C4-2B (cell line): ENCODE results near the gene GLT1D1.

Experiments
- H3K27ac ChIP-seq: fragments of 450-650 bp; 2 replicates; pipeline ENCODE4 v1.5.1; 2017
- CTCF ChIP-seq: fragments of 450-650 bp; conservative IDR thresholded peaks from 2 replicates; pipeline ENCODE4 v1.5.1; 2017; ENCODE audit warnings: mild to moderate bottlenecking
- ZFX ChIP-seq: fragments of 450-650 bp; IDR thresholded peaks from 2 replicates; pipeline ENCODE4 v1.6.1; 2017

GLT1D1 gene

GRCh38 chr12:128823216-128823915 lies 29.9 kb upstream of the GLT1D1 start:
- H3K27ac ChIP-seq = peak overlapping the region; percentile 82
- TF ChIP-seq ZFX = peak; percentile 62; the same call in 1 of the 2 replicates
- no peak for TF ChIP-seq CTCF

GRCh38 chr12:128823916-128824839 lies 29.1 kb upstream of the GLT1D1 start, which contains the start of gene SLC15A4:
Gene SLC15A4 (minus strand): TSS chr12:128823958. CDS start chr12:128823943, 15 bp downstream.
- peak within 1 kb of the TSS; percentile 82 for H3K27ac ChIP-seq
- TF ChIP-seq CTCF = no peak; the same call in 1 of the 2 replicates
- peak; percentile 7; the same call in 1 of the 2 replicates for TF ChIP-seq ZFX

- H3K27ac ChIP-seq = no peak overlapping the region
- TF ChIP-seq CTCF (no peak), ZFX (no peak)
Observed at GRCh38 chr12:128825835-128826234, 27.4 kb upstream of the GLT1D1 start.

- TF ChIP-seq CTCF (no peak), ZFX (no peak)
- no peak overlapping the region for H3K27ac ChIP-seq
Observed at GRCh38 chr12:128827724-128828123, 25.6 kb upstream of the GLT1D1 start.

GRCh38 chr12:128829861-128830504 lies 23.3 kb upstream of the GLT1D1 start:
- TF ChIP-seq CTCF (no peak), ZFX (no peak)
- no peak overlapping the region for H3K27ac ChIP-seq

- H3K27ac ChIP-seq = no peak overlapping the region
- TF ChIP-seq ZFX = no peak
- no peak for TF ChIP-seq CTCF
Observed at GRCh38 chr12:128830505-128830893, 22.8 kb upstream of the GLT1D1 start.
